Activated CD4-positive, alpha-beta T cell treated with anti-CD3 and anti-CD28 coated beads for 4 hours (primary cell): Measurements from ENCODE around the gene PKNOX1.
"Not testable (repeated sequence)": the region's sequence is repeated elsewhere in the genome, so short reads cannot be mapped to it uniquely, and the experiment has no call there.

Source experiments
- DNase-seq, 2 donors: peaks; one replicate each; pipeline ENCODE4 v3.0.0-alpha.2; 2020

PKNOX1 gene

GRCh38 chr21:43062955-43063664, 88.7 kb downstream of the PKNOX1 start:
- not testable (repeated sequence) for DNase-seq

DNA sequence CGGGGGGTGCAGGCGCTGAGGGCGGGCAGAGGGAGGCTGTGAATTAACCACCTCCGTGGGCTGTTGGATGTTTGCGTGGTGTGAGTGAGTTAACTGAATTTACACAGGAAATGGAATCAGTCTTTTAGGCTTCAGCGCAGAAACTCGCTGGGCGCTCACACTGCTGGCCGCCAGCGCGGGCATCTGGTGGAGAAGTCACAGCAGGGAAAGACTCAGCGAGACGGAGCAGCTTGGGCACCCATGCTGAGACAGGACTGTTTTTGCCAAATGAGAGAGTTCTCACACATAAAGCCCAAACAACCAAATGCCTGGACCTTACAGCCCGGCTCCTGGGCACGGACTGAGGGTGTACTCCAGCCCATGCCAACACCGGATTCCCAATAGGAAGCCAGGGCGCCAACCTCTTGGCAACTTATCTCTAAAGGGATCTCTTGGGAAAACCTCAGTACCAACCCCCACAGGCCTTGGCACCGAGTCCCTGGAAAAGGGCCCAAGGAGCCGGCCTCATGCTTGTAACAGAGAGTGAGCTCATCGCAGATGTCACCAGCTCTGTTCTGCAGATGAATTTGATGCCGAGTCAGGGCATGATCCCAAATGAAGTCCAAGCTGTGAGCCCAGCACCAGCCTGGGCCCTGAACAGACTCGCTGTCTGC, 90.0 kb downstream of the PKNOX1 start:
- DNase-seq = not testable (repeated sequence)

- DNase-seq = not testable (repeated sequence)
Observed at GRCh38 chr21:43065991-43066390, 91.6 kb downstream of the PKNOX1 start.

DNA sequence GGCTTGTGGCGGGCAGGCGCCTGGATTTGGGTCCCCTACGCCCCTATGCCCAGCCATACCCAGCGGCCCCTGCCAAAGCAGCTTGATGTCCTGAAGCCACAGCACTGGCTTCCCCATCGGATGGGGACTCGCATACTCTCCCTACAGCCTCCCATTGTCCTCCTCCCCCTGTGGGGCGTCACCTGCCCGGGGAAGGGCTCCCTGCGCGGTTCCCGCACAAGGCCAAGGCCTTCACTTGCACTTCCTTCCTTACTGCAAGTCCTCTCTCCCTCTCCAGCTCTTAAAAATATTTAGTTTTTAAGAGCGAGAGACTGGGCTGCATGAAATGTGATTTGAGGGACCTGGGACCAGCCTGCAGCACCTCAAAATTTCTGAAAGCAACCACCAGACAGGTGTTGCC, 92.3 kb downstream of the PKNOX1 start:
- DNase-seq = not testable (repeated sequence)

DNA sequence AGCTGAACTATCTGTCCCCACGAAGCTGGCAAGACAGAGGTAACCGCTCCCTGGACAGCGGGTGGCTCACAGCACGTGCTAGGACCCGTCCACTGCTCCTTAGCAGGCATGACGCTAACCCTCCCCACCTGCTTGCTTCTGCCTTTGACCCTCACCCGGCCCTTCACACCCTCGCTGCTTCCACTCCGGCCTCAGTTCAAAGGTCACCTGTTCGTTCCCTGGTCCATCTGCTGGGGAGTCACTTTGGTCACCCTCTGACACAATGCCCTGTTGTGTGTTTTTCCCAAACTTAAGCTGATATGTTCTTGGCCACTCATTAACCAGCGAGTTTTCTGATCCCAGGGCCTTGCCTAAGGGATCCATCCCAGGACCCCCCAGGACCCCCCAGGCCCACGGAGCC, 93.7 kb downstream of the PKNOX1 start:
- not testable (repeated sequence) for DNase-seq

DNA sequence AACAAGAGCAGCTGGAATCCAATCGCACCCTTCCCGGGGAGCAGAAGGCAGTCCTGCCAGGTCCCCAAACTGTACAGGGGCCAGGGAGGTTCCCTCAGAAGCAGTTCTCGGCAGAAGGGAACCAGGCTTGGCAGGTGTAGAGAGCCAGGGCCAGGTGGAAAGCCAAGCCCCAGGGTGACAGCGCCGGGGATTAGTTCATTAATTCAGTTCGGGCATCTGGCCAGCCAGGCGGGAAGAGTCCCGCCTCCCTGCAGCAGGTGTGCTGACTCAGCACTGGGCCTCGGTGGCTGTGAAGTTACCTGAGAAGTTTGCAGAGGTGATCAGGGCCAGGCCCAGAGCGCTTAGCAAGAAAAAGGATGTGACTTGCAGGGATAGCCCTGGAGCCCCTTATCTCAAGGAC, 95.3 kb downstream of the PKNOX1 start:
- not testable (repeated sequence) for DNase-seq

DNA sequence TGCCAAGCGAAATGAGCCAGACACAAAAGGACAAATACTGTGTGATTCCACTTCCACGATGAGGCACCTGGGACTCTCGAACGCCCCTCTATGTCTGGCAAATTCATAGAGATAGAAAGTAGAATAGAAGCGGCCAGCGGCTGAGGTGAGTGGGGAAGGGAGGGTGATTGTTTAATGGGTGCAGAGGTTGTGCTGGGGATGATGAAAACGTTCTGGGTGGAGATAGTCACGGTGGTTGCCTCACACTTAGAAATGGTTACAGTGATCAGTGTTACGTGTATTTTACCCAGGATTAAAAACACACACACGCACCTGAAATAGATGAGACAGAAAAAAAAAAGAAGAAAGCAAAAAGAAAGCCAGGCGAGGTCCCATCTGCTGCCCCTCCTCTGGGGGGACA, 98.4 kb downstream of the PKNOX1 start:
- not testable (repeated sequence) for DNase-seq

- not testable (repeated sequence) for DNase-seq
Observed at GRCh38 chr21:43074401-43075169, 100.2 kb downstream of the PKNOX1 start.

- not testable (repeated sequence) for DNase-seq
Observed at GRCh38 chr21:43075170-43076022, 101.0 kb downstream of the PKNOX1 start, which contains the start of gene CBS. TSS of gene CBS (minus strand) at chr21:43075835. CDS start at chr21:43072193, 3,642 bp downstream.

DNA sequence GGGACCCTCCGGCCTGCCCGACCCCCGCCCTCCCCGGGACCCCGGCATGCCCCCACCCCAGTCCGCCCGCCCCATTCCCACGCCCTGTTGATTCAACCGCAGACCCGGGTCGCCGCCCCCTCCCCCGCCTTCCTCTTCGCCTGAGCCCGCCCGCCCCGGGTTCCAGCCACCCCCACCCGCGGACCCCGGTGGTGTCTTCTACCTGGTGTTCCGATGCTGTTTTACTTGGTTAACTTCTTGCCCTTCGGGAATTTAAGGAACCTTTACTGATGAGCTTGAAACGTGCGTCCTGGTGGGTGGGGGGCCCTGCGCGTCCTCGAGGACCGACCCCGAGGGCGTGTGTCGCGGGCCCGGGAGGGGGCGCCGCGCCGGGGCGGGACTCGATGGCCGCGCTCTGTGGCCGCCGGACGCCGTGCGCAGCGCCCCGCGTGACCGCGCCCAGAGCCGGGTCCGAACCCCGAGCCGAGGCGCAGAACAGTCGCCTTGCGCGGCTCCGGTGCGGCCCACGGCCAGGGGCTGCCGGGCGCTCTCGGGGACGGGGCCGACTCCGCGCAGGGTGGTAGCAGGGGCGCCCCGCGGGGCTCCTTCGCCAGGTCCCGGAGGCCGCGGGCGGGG, 101.8 kb downstream of the PKNOX1 start:
- DNase-seq = not testable (repeated sequence)

DNA sequence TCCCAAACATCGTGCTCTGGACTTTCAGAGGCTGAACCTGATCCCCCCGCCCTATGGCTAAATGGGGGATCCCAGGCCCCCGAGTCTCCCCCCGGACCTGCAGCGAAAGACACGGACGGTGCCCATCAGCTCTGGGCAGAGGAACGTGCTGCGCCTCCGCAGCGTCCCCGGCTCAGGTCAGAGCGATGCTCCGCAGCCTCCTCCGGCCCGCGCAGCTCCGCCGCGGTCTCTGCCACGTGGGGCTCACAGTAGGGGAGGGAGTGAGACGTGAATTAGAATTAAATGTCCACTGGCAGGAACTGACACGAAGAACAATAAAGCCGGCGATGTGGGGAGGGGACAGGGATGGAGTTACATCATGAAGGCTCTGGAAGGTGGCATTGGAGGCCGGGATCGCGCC, 102.3 kb downstream of the PKNOX1 start:
- not testable (repeated sequence) for DNase-seq

GRCh38 chr21:43082587-43083300, 108.4 kb downstream of the PKNOX1 start:
- not testable (repeated sequence) for DNase-seq
